ENCODE results near the gene AFF1.
"Not testable (repeated sequence)": the region's sequence is repeated elsewhere in the genome, so short reads cannot be mapped to it uniquely, and the experiment has no call there.

The AFF1 gene

DNA sequence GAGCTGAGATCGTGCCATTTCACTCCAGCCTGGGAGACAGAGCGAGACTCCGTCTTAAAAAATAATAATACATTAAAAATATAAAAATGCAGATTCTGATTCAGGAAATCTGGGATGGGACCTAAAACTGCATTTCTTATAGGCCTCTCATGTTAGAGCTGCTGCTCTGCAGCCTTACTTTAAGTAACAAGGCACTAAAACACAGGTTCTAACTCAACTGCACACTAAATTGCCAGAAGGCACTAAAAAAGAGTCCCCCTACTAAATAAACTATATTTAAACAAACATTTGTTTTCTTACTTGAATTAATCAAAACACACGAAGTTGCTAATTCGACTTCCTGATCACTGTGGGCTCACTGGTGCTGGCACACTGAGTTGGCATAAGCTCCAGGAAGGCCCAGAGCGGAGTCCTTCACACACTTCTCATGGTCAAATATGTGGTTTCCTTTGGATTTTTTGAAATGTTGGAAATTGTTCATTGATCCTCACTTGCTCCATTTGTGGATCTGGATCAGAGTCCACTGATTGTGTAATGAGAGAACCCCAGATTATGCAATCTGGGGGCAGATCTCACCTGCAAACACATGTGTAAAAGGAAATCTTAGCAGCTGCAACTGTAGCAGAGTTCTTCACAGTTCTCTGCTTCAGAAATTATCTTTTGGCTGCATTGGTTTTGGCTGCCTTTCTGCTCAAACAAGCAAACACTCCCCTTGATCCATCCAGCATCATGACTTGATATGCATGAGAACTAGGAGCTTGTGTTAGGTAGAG is 59.3 kb downstream of the AFF1 start:
- Mint-ChIP-seq H3K36me3 (peaks cover 8% of the 10 kb centered on the region), H3K27me3 (no peaks in the 10 kb centered on the region), H3K27ac (peak overlapping the region; percentile 15), H3K4me3 (no peak overlapping the region), H3K4me1 (no peaks in the 10 kb centered on the region), H3K9me3 (no peaks in the 10 kb centered on the region)
- DNase-seq: no peak
- CTCF ChIA-PET: interaction anchor here (1.0 kb wide), 1 partner anchor 72 kb away, joined by 4 read pairs; no protein-coding TSS in a partner anchor

DNA sequence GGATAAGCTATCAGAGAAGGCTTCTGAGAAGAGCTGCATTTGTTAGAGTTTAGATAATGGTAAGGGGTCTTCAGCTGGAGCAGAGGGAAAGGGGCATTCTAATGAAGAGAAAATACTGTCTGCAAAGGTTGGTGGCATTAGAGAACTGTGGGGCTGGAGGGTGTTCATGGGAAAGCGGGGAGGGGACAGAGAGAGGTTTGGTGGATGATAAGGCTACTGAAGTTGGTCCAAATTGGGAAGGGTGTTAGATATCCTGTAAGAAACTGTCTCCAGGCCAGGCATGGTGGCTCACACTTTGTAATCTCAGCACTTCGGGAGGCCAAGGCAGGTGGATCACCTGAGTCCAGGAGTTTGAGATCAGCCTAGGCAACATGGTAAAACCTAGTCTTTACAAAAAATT is 59.9 kb downstream of the AFF1 start:
- peak overlapping the region; percentile 15 for H3K27ac Mint-ChIP-seq
- H3K27me3 Mint-ChIP-seq: no peaks in the 10 kb centered on the region
- DNase-seq: no peak
- peaks cover 4% of the 10 kb centered on the region for H3K4me1 Mint-ChIP-seq
- H3K36me3 Mint-ChIP-seq: peaks cover 6% of the 10 kb centered on the region
- CTCF ChIA-PET: interaction anchor here (1.0 kb wide), 1 partner anchor 72 kb away, joined by 4 read pairs; no protein-coding TSS in a partner anchor
- no peaks in the 10 kb centered on the region for H3K9me3 Mint-ChIP-seq
- no peak overlapping the region for H3K4me3 Mint-ChIP-seq

DNA sequence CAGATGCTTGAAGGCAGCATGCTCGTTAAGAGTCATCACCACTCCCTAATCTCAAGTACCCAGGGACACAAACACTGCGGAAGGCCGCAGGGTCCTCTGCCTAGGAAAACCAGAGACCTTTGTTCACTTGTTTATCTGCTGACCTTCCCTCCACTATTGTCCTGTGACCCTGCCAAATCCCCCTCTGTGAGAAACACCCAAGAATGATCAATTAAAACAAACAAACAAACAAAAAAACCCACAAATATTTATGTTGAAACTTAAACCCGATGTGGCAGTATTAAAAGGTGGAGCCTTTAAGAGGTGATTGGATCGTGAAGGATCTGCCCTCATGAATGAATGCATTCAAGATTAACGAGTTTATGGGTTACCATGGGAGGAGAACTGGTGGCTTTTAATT is 61.7 kb downstream of the AFF1 start:
- DNase-seq, H3K27ac Mint-ChIP-seq, CTCF ChIA-PET, H3K9me3 Mint-ChIP-seq, H3K27me3 Mint-ChIP-seq, H3K4me3 Mint-ChIP-seq, H3K36me3 Mint-ChIP-seq: not testable (repeated sequence)
- peaks cover 14% of the 10 kb centered on the region for H3K4me1 Mint-ChIP-seq

DNA sequence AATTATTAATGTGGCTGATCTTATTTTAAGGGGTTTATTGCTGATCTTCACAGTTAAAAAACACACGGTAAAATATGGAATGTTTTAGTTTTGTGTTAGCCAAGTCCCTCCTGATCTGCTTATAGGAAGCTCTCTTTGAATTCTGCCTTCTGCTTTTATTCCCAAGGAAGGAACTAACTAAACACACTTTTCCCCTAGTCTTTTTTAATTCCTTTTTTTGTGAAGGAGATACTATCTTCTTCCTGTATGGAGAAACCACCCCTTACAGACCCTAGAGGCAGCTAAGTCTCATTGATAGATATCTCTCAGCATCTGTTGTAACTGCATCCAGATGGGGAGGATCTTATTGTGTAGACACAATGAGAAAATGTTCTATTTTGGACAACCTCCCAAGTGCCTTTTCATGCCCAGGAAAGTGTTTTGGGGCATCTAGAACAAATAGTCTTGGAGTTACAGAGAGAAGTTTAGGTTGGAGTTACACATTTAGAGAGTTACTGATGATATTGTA is 64.4 kb downstream of the AFF1 start:
- no peaks in the 10 kb centered on the region for H3K27me3 Mint-ChIP-seq
- peaks cover 6% of the 10 kb centered on the region for H3K36me3 Mint-ChIP-seq
- H3K27ac Mint-ChIP-seq: no peak overlapping the region
- CTCF ChIA-PET: interaction anchor here (0.6 to 1.0 kb wide), 2 partner anchors 13 to 76 kb away, joined by 3 read pairs; no protein-coding TSS in a partner anchor
- H3K4me1 Mint-ChIP-seq: peaks cover 19% of the 10 kb centered on the region
- no peak overlapping the region for H3K4me3 Mint-ChIP-seq
- no peak for DNase-seq
- no peaks in the 10 kb centered on the region for H3K9me3 Mint-ChIP-seq

DNA sequence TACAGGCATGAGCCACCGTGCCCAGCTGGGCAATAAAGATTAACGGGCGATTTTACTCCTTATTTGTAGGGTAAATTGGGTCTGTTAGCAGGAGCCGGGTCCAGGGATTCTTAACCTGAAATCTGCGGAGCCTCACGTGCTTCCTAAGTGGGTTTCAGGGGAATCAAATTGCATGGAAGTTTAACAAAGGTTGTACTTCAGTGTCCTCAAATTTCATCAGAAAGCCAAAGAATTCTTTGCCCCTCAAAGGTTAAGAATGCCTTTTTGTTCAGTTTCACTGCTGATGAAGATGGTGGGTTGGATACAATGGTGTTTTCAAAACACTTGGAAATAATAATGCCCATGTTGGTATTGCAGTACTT is 67.9 kb downstream of the AFF1 start:
- H3K36me3 Mint-ChIP-seq: peaks cover 7% of the 10 kb centered on the region
- no peaks in the 10 kb centered on the region for H3K9me3 Mint-ChIP-seq
- H3K27me3 Mint-ChIP-seq: no peaks in the 10 kb centered on the region
- no peak for DNase-seq
- no peak overlapping the region for H3K27ac Mint-ChIP-seq
- peaks cover 38% of the 10 kb centered on the region for H3K4me1 Mint-ChIP-seq
- H3K4me3 Mint-ChIP-seq: no peak overlapping the region
- CTCF ChIA-PET: no interaction called here

DNA sequence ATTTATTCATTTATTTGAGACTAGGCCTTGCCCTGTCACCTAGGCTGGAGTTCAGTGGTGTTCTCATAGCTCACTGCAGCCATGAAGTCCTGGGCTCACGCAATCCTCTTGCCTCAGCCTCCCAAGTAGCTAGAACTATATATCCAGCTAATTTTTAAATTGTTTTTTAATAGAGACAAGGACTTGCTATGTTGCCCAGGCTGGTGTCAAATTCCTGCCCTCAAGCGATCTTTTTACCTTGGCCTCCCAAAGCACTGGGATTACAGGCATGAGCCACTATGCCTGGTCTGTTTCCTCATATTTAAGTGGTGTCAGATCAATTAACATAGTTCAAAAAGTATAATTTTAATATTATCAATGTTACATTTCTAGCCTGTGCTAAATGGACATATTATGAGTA is 68.5 kb downstream of the AFF1 start:
- Mint-ChIP-seq H3K27me3 (no peaks in the 10 kb centered on the region), H3K4me3 (no peak overlapping the region), H3K4me1 (peaks cover 44% of the 10 kb centered on the region), H3K36me3 (peaks cover 9% of the 10 kb centered on the region), H3K27ac (no peak overlapping the region), H3K9me3 (no peaks in the 10 kb centered on the region)
- no peak for DNase-seq
- CTCF ChIA-PET: no interaction called here

DNA sequence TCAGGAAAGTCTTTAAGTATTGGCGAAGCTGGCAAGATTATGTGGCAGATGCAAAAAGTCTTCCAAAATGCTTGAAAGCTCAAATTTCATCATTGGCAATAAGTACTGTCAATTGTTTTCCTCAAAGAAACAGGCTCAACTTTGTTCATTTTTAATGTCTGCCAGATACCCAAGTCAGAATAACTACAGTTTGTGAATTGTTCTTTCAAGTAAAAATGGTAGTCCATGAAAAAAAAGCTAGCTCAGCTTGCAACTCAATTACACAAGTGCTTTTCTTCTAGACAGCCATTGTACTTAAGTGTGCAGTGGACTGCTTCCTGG is 70.5 kb downstream of the AFF1 start:
- peaks cover 52% of the 10 kb centered on the region for H3K4me1 Mint-ChIP-seq
- CTCF ChIA-PET: interaction anchor here (0.7 to 6.0 kb wide), 6 partner anchors 24 to 87 kb away, joined by 3 to 26 read pairs (median 6); partner anchors contain the start of gene AFF1
- H3K27ac Mint-ChIP-seq: peak overlapping the region; percentile 99
- peaks cover 9% of the 10 kb centered on the region for H3K36me3 Mint-ChIP-seq
- no peaks in the 10 kb centered on the region for H3K27me3 Mint-ChIP-seq
- H3K9me3 Mint-ChIP-seq: no peaks in the 10 kb centered on the region
- DNase-seq: no peak
- peak overlapping the region; percentile 88 for H3K4me3 Mint-ChIP-seq

DNA sequence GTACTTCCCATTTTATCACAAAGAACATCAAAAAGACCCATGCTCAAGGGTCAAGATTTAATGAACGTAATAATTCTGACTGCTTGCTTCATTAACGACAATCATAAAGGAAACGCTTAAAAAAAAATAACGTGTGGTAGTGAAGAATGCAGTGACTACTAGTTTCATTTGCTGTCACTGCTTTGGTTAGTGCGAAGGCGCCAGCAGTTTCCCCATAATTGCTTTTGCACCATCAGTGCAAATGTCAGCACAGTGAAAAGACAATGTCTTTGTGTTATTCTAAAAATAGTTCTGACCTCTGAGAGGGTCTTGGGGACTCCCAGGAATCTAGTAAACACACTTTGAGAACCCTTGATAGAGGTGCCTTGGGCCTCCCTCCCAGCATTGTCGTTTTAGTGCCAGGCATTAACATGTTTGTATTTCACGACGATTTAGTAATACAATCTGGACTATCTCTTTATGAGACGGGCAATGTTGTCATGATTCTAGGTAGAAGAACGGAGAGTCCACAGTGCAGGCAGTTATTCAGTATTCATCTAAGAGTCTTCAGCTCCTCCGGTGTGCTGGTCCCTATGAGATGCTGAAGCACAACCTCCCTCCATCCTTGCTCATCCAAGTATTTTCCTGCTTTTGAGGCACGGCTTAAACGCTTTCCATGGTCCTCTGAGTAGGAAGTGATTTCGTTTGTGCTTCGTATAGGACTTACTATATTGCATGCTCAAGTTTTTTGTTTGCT is 71.0 kb downstream of the AFF1 start:
- CTCF ChIA-PET: interaction anchor here (1.0 to 6.0 kb wide), 6 partner anchors 68 to 88 kb away, joined by 3 to 26 read pairs (median 4); partner anchors contain the start of gene AFF1
- H3K27me3 Mint-ChIP-seq: no peaks in the 10 kb centered on the region
- peak; percentile 42 for DNase-seq
- H3K4me3 Mint-ChIP-seq: peak overlapping the region; percentile 88
- H3K9me3 Mint-ChIP-seq: no peaks in the 10 kb centered on the region
- peaks cover 9% of the 10 kb centered on the region for H3K36me3 Mint-ChIP-seq
- H3K27ac Mint-ChIP-seq: peak overlapping the region; percentile 99
- peaks cover 50% of the 10 kb centered on the region for H3K4me1 Mint-ChIP-seq

DNA sequence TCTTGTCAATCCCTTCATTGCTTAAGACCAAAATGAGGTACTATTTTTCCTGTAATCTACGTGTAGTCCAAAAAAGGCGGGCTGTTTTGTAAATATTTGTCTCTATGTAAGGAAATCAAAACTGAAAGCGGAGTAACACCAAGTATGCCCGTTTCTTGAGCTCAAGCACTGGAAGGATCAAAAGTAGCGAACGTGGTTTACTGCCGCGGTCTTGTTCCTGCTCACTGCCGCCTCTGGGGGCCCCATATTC is 71.5 kb downstream of the AFF1 start:
- Mint-ChIP-seq H3K4me1 (peaks cover 54% of the 10 kb centered on the region), H3K27me3 (no peaks in the 10 kb centered on the region)

DNA sequence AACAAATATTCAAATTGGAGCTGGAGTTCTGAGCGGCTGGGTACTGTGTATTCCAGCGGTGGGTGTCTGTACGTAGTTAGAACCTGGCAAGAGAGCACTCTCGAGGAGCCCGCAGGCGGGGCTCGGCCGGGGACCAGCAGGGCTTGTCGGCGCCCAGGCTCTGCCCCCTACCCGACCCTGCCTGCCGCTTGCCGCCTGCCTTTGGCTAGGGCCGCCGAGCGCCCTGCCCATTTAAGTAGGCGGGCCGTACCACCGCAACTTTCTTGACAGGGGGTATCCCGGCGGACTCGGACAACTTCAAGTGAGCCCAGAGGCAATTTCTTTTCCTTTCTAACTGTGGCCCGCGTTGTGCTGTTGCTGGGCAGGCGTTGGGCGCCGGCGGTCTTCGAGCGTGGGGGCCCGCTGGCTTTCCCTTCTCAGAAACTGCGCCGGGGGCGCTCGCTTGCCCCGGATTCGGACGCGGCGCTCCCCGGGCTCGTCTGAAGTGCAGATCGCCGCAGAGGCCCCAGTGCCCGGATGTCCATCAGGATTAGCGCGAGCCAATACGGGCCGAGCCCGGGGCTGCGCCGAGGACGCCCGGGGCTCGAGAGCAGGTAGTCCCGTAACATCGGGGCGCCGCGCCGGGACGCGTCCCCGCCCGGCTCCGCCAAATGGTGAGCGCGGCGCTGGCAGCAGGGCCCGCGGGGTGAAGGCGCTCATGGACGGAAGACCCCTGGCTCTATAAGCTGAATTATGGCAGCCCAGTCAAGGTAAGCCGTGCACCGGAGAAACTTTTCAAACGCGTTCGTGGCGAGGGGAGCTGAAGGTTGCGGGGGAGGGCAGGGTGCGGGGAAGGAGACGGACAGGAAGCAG is 72.1 kb downstream of the AFF1 start:
- H3K4me1 Mint-ChIP-seq: peaks cover 57% of the 10 kb centered on the region
- peak; percentile 91 for DNase-seq
- H3K9me3 Mint-ChIP-seq: no peaks in the 10 kb centered on the region
- H3K4me3 Mint-ChIP-seq: peak overlapping the region; percentile 88
- H3K27ac Mint-ChIP-seq: peak overlapping the region; percentile 99
- H3K27me3 Mint-ChIP-seq: no peaks in the 10 kb centered on the region
- H3K36me3 Mint-ChIP-seq: peaks cover 9% of the 10 kb centered on the region
- CTCF ChIA-PET: interaction anchor here (0.9 to 6.0 kb wide), 7 partner anchors 69 to 112 kb away, joined by 3 to 26 read pairs (median 4); partner anchors contain the start of gene AFF1

More for the DNA sequence above, 71.5 kb downstream of the AFF1 start:
- Mint-ChIP-seq H3K36me3 (peaks cover 9% of the 10 kb centered on the region), H3K4me3 (peak overlapping the region; percentile 88), H3K9me3 (no peaks in the 10 kb centered on the region), H3K27ac (peak overlapping the region; percentile 99)
- CTCF ChIA-PET: interaction anchor here (1.0 to 6.0 kb wide), 6 partner anchors 69 to 88 kb away, joined by 3 to 26 read pairs (median 4); partner anchors contain the start of gene AFF1
- no peak for DNase-seq

DNA sequence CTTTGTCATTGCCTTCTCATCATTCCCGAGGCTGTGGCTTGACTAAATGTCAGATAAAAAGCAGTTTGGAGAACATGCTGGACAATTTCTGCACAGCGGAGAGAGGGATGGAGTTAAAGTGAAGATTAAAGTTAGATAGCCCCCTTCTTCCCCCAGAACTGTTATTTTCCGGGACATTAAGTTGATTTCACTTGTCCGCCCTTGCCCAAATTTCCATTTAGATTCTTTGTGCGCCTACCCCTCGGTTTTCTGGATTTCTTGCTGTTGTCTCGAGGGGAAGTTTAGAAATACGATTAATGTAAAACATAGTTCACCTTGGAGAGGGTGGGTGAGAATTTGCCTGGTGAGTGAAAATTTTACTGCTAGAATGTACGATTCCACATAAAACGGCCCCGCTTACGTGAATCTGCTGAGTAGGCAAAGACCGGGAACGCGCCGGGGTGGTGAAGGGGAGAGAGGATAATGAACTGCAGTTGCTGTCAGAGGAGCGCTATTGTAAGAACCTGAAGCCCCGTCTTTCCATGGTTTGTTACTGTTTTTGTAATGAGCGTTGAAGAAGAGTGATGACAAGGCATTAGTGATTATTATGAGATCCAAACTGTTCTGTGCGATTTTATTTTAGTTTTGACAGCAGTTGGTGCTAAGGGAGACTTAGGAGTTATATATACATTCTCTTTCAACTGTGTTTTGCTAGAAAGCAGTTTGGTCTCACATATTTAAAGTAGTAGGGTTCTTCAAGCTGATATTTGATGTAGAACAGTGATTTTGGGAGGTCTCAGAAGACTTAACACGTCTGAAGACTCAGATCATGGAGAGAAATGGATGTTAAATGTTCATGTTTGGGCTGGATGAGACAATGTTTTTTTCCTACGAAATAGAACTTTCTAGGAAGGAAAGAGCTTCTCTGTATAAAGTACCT is 73.0 kb downstream of the AFF1 start:
- CTCF ChIA-PET: interaction anchor here (0.9 to 6.0 kb wide), 4 partner anchors 70 to 111 kb away, joined by 4 to 26 read pairs (median 16); partner anchors contain the start of gene AFF1
- Mint-ChIP-seq H3K4me1 (peaks cover 66% of the 10 kb centered on the region), H3K4me3 (peak overlapping the region; percentile 88), H3K27me3 (no peaks in the 10 kb centered on the region), H3K36me3 (peaks cover 9% of the 10 kb centered on the region), H3K9me3 (no peaks in the 10 kb centered on the region), H3K27ac (peak overlapping the region; percentile 99)
- DNase-seq: peak; percentile 57

DNA sequence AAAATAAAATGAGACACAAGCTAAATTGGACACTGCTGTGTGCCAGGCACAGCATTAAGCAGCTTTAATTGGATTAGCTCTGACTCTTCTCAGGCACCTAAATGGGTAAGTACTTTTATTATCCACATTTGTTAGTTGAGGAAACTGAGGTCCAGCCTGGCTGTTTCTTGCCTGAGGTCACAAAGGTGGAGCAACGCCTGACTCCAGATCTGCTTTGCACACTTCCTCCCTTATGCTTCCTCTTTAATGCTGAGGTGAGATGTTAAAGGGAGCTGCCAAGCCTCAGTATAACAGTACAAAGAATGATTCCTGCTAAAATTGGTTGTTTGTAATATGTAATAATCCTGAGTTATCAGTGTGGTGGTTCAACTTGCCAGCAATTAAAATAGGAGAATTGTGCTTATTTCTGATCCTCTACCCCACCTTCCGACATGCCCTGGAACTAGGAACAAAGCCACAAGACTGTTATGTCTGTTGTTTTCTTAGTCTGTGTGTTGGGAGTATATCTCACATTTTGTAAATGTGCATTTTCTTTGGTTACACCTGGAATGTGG is 74.4 kb downstream of the AFF1 start:
- Mint-ChIP-seq H3K9me3 (no peaks in the 10 kb centered on the region), H3K4me1 (peaks cover 76% of the 10 kb centered on the region), H3K27me3 (no peaks in the 10 kb centered on the region), H3K36me3 (peaks cover 9% of the 10 kb centered on the region), H3K4me3 (peak overlapping the region; percentile 56), H3K27ac (peak overlapping the region; percentile 59)
- peak; percentile 26 for DNase-seq
- CTCF ChIA-PET: interaction anchor here (1.3 to 6.0 kb wide), 4 partner anchors 48 to 87 kb away, joined by 4 to 24 read pairs (median 9); partner anchors contain the start of gene AFF1

DNA sequence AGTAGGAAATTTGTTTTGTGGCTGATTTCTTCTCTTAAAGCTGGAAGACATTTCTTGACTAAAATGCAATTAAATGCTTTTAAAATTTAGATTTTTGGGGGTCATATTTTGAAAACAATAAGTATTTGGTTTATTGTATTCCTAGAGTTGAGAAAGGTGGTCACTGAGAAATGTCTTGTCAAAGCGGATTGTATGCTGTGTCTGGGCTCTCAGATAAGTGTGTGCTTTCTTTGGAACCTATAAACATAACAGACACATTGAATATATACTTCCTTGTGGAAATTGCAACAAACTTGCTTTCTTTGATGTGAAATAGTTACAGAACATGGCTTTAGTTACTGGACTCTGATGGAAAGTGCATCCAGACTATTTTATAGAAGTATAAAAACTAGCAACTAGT is 75.4 kb downstream of the AFF1 start:
- H3K9me3 Mint-ChIP-seq: no peaks in the 10 kb centered on the region
- no peak overlapping the region for H3K4me3 Mint-ChIP-seq
- CTCF ChIA-PET: interaction anchor here (2.0 to 6.0 kb wide), 2 partner anchors 76 to 83 kb away, joined by 11 to 24 read pairs; partner anchors contain the start of gene AFF1
- H3K27me3 Mint-ChIP-seq: no peaks in the 10 kb centered on the region
- DNase-seq: no peak
- H3K4me1 Mint-ChIP-seq: peaks cover 78% of the 10 kb centered on the region
- no peak overlapping the region for H3K27ac Mint-ChIP-seq
- H3K36me3 Mint-ChIP-seq: peaks cover 6% of the 10 kb centered on the region
